H9 (cell line): ENCODE data around the gene ASF1B. TPM values are rescaled to one million over a fixed set of nuclear protein-coding genes. Genes with fewer than 3 reads are reported as not detected.

ENCODE experiments used
- DNase-seq: peaks from one replicate; pipeline ENCODE4 v3.0.0-alpha.2; 2017
- H2AFZ ChIP-seq: one replicate; pipeline ENCODE4 v1.6.1; 2013; ENCODE audit warnings: mild to moderate bottlenecking, low read length, control low read depth, moderate library complexity
- H2AK5ac ChIP-seq: 2 replicates; pipeline ENCODE4 v1.6.1; 2013; ENCODE audit warnings: low read length, control low read depth, mixed read lengths; ENCODE audit not compliant: insufficient read length
- H2BK120ac ChIP-seq: one replicate; pipeline ENCODE4 v1.6.1; 2013; ENCODE audit warnings: low read depth, mild to moderate bottlenecking, low read length, control low read depth, inconsistent platforms; ENCODE audit not compliant: poor library complexity, severe bottlenecking
- H2BK12ac ChIP-seq: 2 replicates; pipeline ENCODE4 v1.6.1; 2013; ENCODE audit warnings: low read length, control low read depth, mixed read lengths, low read depth; ENCODE audit not compliant: insufficient read length
- H2BK15ac ChIP-seq: 2 replicates; pipeline ENCODE4 v1.6.1; 2013; ENCODE audit warnings: low read depth, low read length, control low read depth
- H2BK20ac ChIP-seq: one replicate; pipeline ENCODE4 v1.6.1; 2013; ENCODE audit warnings: low read depth, mild to moderate bottlenecking, low read length, control low read depth, inconsistent platforms; ENCODE audit not compliant: poor library complexity, severe bottlenecking
- H2BK5ac ChIP-seq: 2 replicates; pipeline ENCODE4 v1.6.1; 2013; ENCODE audit warnings: low read length, control low read depth, mixed read lengths; ENCODE audit not compliant: insufficient read length
- H3K14ac ChIP-seq: 2 replicates; pipeline ENCODE4 v1.6.1; 2013; ENCODE audit warnings: low read length, control low read depth; ENCODE audit not compliant: insufficient read depth
- H3K18ac ChIP-seq: 2 replicates; pipeline ENCODE4 v1.6.1; 2013; ENCODE audit warnings: low read depth, mild to moderate bottlenecking, mixed read lengths, low read length, control low read depth; ENCODE audit not compliant: insufficient read length
- H3K23ac ChIP-seq: 2 replicates; pipeline ENCODE4 v1.6.1; 2013; ENCODE audit warnings: low read length, control low read depth, mixed read lengths, low read depth; ENCODE audit not compliant: insufficient read length
- H3K23me2 ChIP-seq: 2 replicates; pipeline ENCODE4 v1.6.1; 2013; ENCODE audit warnings: low read depth, mild to moderate bottlenecking, mixed read lengths, low read length, control low read depth; ENCODE audit not compliant: insufficient read length, poor library complexity, severe bottlenecking
- H3K27ac ChIP-seq: 2 replicates; pipeline ENCODE4 v1.5.1; 2013; ENCODE audit warnings: low read length, control low read depth, mixed read lengths, low read depth; ENCODE audit not compliant: insufficient read length
- H3K27me3 ChIP-seq: 2 replicates; pipeline ENCODE4 v1.6.1; 2013; ENCODE audit warnings: low read length, control low read depth, inconsistent platforms; ENCODE audit not compliant: insufficient read depth
- H3K4ac ChIP-seq: 2 replicates; pipeline ENCODE4 v1.6.1; 2013; ENCODE audit warnings: low read depth, mild to moderate bottlenecking, control low read depth, inconsistent platforms, low read length, moderate library complexity
- H3K4me1 ChIP-seq: 2 replicates; pipeline ENCODE4 v1.6.1; 2013; ENCODE audit warnings: low read length, control low read depth, inconsistent platforms; ENCODE audit not compliant: insufficient read depth
- H3K4me2 ChIP-seq: 2 replicates; pipeline ENCODE4 v1.6.1; 2013; ENCODE audit warnings: low read length, control low read depth, mixed read lengths; ENCODE audit not compliant: insufficient read length, insufficient read depth
- H3K56ac ChIP-seq: 2 replicates; pipeline ENCODE4 v1.6.1; 2013; ENCODE audit warnings: low read depth, mild to moderate bottlenecking, mixed read lengths, low read length, control low read depth; ENCODE audit not compliant: insufficient read length
- H3K79me1 ChIP-seq: 2 replicates; pipeline ENCODE4 v1.6.1; 2013; ENCODE audit warnings: low read depth, mild to moderate bottlenecking, moderate library complexity, low read length, control low read depth, inconsistent platforms; ENCODE audit not compliant: insufficient read depth, poor library complexity, severe bottlenecking
- H3K79me2 ChIP-seq: 2 replicates; pipeline ENCODE4 v1.6.1; 2013; ENCODE audit warnings: low read length, control low read depth, inconsistent platforms; ENCODE audit not compliant: insufficient read depth
- H3K9ac ChIP-seq: 2 replicates; pipeline ENCODE4 v1.6.1; 2013; ENCODE audit warnings: low read length, control low read depth, mixed read lengths; ENCODE audit not compliant: insufficient read length; ENCODE audit errors: extremely low read depth
- H3K9me3 ChIP-seq: one replicate; pipeline ENCODE4 v1.6.1; 2013; ENCODE audit warnings: low read depth, low read length, inconsistent platforms; ENCODE audit not compliant: control insufficient read depth
- H3T11ph ChIP-seq: one replicate; pipeline ENCODE4 v1.6.1; 2013; ENCODE audit warnings: mild to moderate bottlenecking, low read length, control low read depth, inconsistent platforms
- H4K20me1 ChIP-seq: one replicate; pipeline ENCODE4 v1.6.1; 2013; ENCODE audit not compliant: control insufficient read depth, insufficient read length, insufficient read depth
- H4K5ac ChIP-seq: 2 replicates; pipeline ENCODE4 v1.6.1; 2013; ENCODE audit warnings: low read depth, mild to moderate bottlenecking, mixed read lengths, low read length, control low read depth; ENCODE audit not compliant: insufficient read length
- H4K8ac ChIP-seq: replicated peaks from 2 replicates; pipeline ENCODE4 v1.6.1; 2013; ENCODE audit warnings: low read length, control low read depth, mixed read lengths, low read depth; ENCODE audit not compliant: insufficient read length
- H4K91ac ChIP-seq: 2 replicates; pipeline ENCODE4 v1.6.1; 2013; ENCODE audit warnings: low read depth, mild to moderate bottlenecking, moderate library complexity, mixed read lengths, low read length, control low read depth; ENCODE audit not compliant: insufficient read length
- H3K27ac Mint-ChIP-seq, 3 experiments: 2 replicates in 2 of 3; 3 replicates in 1 of 3; pipeline ENCODE4 v1.8.0; 2020 to 2021; ENCODE audit warnings: mixed read lengths in 3 of 3, mild to moderate bottlenecking in 1 of 3, moderate library complexity in 1 of 3
- H3K27me3 Mint-ChIP-seq: 2 replicates; pipeline ENCODE4 v1.8.0; 2021; ENCODE audit warnings: low read depth, mild to moderate bottlenecking, moderate library complexity, mixed read lengths
- H3K36me3 Mint-ChIP-seq, 3 experiments: 2 replicates in 2 of 3; 3 replicates in 1 of 3; pipeline ENCODE4 v1.8.0; 2020 to 2021; ENCODE audit warnings: low read depth in 3 of 3, mixed read lengths in 3 of 3; ENCODE audit not compliant: insufficient read depth in 1 of 3
- H3K4me1 Mint-ChIP-seq, 2 experiments: 2 replicates each; pipeline ENCODE4 v1.8.0; 2020; ENCODE audit warnings: mixed read lengths in 2 of 2
- H3K4me3 Mint-ChIP-seq, 2 experiments: 2 replicates in 1 of 2; 3 replicates in 1 of 2; pipeline ENCODE4 v1.8.0; 2020 to 2021; ENCODE audit warnings: mild to moderate bottlenecking in 2 of 2, mixed read lengths in 2 of 2, moderate library complexity in 1 of 2
- H3K9me3 Mint-ChIP-seq, 2 experiments: 2 replicates in 1 of 2; 3 replicates in 1 of 2; pipeline ENCODE4 v1.8.0; 2020; ENCODE audit warnings: mild to moderate bottlenecking in 2 of 2, mixed read lengths in 2 of 2, moderate library complexity in 1 of 2
- WGBS: extraction: QIAGEN DNeasy Blood & Tissue Kit; methylation state at CpG from one replicate; pipeline ENCODE4 v1.1.7; 2013; ENCODE audit warnings: missing lambda C conversion rate, low lambda C conversion rate, mixed read lengths; ENCODE audit not compliant: insufficient read length; ENCODE audit errors: extremely low coverage; 5-methylcytosine and 5-hydroxymethylcytosine counted together
- total RNA-seq: library from RNA; stranded (reverse); gene quantifications from 2 replicates; pipeline ENCODE4 v1.2.1, GENCODE V29; 2021
- TF ChIP-seq, protein P1 (sequence below): fragments of 200-600 bp; sonication (generic); conservative IDR thresholded peaks from 3 replicates; pipeline ENCODE4 v1.8.0; 2021; ENCODE audit warnings: antibody characterized with exemption, mild to moderate bottlenecking

Gene ASF1B
- total RNA-seq, 1 experiment from 2014 or later: 46.6 TPM

GRCh38 chr19:14118165-14119051 lies 18.0 kb downstream of the ASF1B start:
- H3K27me3 Mint-ChIP-seq: peaks cover 2% of the 10 kb centered on the region; the same call in 1 of the 2 replicates
- DNase-seq: no peak
- Histone ChIP-seq H3K27ac (no peak overlapping the region), H2BK15ac (no peak overlapping the region), H3K79me2 (peaks cover 2% of the 10 kb centered on the region; the same call in 1 of the 2 replicates), H3K23ac (no peak overlapping the region), H4K91ac (no peak overlapping the region), H2BK12ac (no peak overlapping the region), H4K20me1 (no peaks in the 10 kb centered on the region), H3K18ac (no peak overlapping the region), H3K27me3 (no peaks in the 10 kb centered on the region; the same call in 1 of the 2 replicates), H2BK20ac (no peak overlapping the region), H3K14ac (no peak overlapping the region; the same call in 1 of the 2 replicates), H2BK120ac (no peak overlapping the region), H3K9ac (peak overlapping the region; percentile 21), H3K4ac (no peak overlapping the region), H3K4me2 (peak overlapping the region; percentile 59), H2AK5ac (no peak overlapping the region), H2AFZ (no peak overlapping the region), H4K8ac (no peak overlapping the region), H4K5ac (no peak overlapping the region), H3K23me2 (peaks cover 16% of the 10 kb centered on the region), H3K4me1 (peaks cover 3% of the 10 kb centered on the region; the same call in 1 of the 2 replicates), H3K79me1 (no peaks in the 10 kb centered on the region), H2BK5ac (no peak overlapping the region), H3K56ac (no peak overlapping the region), H3T11ph (no peak overlapping the region), H3K9me3 (no peaks in the 10 kb centered on the region)
- no peaks in the 10 kb centered on the region for H3K9me3 Mint-ChIP-seq
- H3K4me3 Mint-ChIP-seq: peak overlapping the region; percentile 79 to 93
- peak overlapping the region; percentile 70 to 98 (median 95); a peak in 6 of 7 replicates for H3K27ac Mint-ChIP-seq
- H3K36me3 Mint-ChIP-seq: peaks cover 12 to 27% (median 22%) of the 10 kb centered on the region in 3 experiments
- no CpG with 5 or more reads among the region's 61 CpGs for WGBS
- TF ChIP-seq, protein P1, sequence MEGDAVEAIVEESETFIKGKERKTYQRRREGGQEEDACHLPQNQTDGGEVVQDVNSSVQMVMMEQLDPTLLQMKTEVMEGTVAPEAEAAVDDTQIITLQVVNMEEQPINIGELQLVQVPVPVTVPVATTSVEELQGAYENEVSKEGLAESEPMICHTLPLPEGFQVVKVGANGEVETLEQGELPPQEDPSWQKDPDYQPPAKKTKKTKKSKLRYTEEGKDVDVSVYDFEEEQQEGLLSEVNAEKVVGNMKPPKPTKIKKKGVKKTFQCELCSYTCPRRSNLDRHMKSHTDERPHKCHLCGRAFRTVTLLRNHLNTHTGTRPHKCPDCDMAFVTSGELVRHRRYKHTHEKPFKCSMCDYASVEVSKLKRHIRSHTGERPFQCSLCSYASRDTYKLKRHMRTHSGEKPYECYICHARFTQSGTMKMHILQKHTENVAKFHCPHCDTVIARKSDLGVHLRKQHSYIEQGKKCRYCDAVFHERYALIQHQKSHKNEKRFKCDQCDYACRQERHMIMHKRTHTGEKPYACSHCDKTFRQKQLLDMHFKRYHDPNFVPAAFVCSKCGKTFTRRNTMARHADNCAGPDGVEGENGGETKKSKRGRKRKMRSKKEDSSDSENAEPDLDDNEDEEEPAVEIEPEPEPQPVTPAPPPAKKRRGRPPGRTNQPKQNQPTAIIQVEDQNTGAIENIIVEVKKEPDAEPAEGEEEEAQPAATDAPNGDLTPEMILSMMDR: no peak
- peaks cover 24 to 27% of the 10 kb centered on the region in 2 experiments for H3K4me1 Mint-ChIP-seq
